ENCODE results near the gene ULBP1. TPM values are rescaled to one million over a fixed set of nuclear protein-coding genes. Genes with fewer than 3 reads are reported as not detected.
"Not testable (repeated sequence)": the region's sequence is repeated elsewhere in the genome, so short reads cannot be mapped to it uniquely, and the experiment has no call there.

The ULBP1 gene
- total RNA-seq, 1 experiment from 2014 or later: 1.6 TPM

GRCh38 chr6:149968909-149969308 lies 5.2 kb downstream of the ULBP1 start:
- H3K4me1 Mint-ChIP-seq: peaks cover 16 to 19% of the 10 kb centered on the region in 2 experiments
- WGBS (ENCODE audit: extremely low coverage, insufficient read length, low lambda C conversion rate): no CpG with 5 or more reads among the region's 2 CpGs
- peaks cover 46% of the 10 kb centered on the region for H3K27me3 ChIP-seq (ENCODE audit: insufficient read depth, low read length)

More at GRCh38 chr6:149968909-149969308, 5.2 kb downstream of the ULBP1 start:
- H2BK120ac ChIP-seq (ENCODE audit: low read depth, low read length, poor library complexity, severe bottlenecking); H3K79me2 ChIP-seq (ENCODE audit: insufficient read depth, low read length); H3K4me2 ChIP-seq (ENCODE audit: insufficient read depth, insufficient read length, low read length); H3K4me3 Mint-ChIP-seq; H2BK15ac ChIP-seq (ENCODE audit: low read depth, low read length); H3K9ac ChIP-seq (ENCODE audit: extremely low read depth, insufficient read length, low read length); H3K9me3 ChIP-seq (ENCODE audit: control insufficient read depth, low read depth, low read length); H2BK20ac ChIP-seq (ENCODE audit: low read depth, low read length, poor library complexity, severe bottlenecking); H4K5ac ChIP-seq (ENCODE audit: insufficient read length, low read depth, low read length); H3K4ac ChIP-seq (ENCODE audit: low read depth, low read length); H3K56ac ChIP-seq (ENCODE audit: insufficient read length, low read depth, low read length); H3K27ac Mint-ChIP-seq; H3K23ac ChIP-seq (ENCODE audit: insufficient read length, low read depth, low read length); H3K27ac ChIP-seq (ENCODE audit: insufficient read length, low read depth, low read length); H2AK5ac ChIP-seq (ENCODE audit: insufficient read length, low read length); H4K8ac ChIP-seq (replicated peaks; ENCODE audit: insufficient read length, low read depth, low read length); H3K14ac ChIP-seq (ENCODE audit: insufficient read depth, low read length); H3K18ac ChIP-seq (ENCODE audit: insufficient read length, low read depth, low read length); H2BK12ac ChIP-seq (ENCODE audit: insufficient read length, low read depth, low read length); H3T11ph ChIP-seq (ENCODE audit: low read length); H3K23me2 ChIP-seq (ENCODE audit: insufficient read length, low read depth, low read length, poor library complexity, severe bottlenecking); DNase-seq; H3K4me1 ChIP-seq (ENCODE audit: insufficient read depth, low read length); H3K79me1 ChIP-seq (ENCODE audit: insufficient read depth, low read depth, low read length, poor library complexity, severe bottlenecking); H3K9me3 Mint-ChIP-seq; H4K20me1 ChIP-seq (ENCODE audit: control insufficient read depth, insufficient read depth, insufficient read length); H2AFZ ChIP-seq (ENCODE audit: low read length); H4K91ac ChIP-seq (ENCODE audit: insufficient read length, low read depth, low read length); H3K36me3 Mint-ChIP-seq (ENCODE audit: insufficient read depth in 1 of 3, low read depth in 3 of 3); H2BK5ac ChIP-seq (ENCODE audit: insufficient read length, low read length): not testable (repeated sequence)
- H3K27me3 Mint-ChIP-seq (ENCODE audit: low read depth): peaks cover 92% of the 10 kb centered on the region

Measured in H9 (cell line).